Body of pancreas (tissue), 4 donors: ENCODE measurements around the gene APBA2. TPM values are rescaled to one million over a fixed set of nuclear protein-coding genes. Genes with fewer than 3 reads are reported as not detected.

Experiments used
- ATAC-seq: fragments of 150-250 bp; one replicate; pipeline ENCODE4 v1.9.1; 2016
- DNase-seq, 4 donors: peaks; one replicate each; pipeline ENCODE4 v3.0.0-alpha.2; 2019
- H3K27ac ChIP-seq, 4 donors: fragments of 200-600 bp; sonication (generic); 1 replicate in 3 of 4; 2 replicates in 1 of 4; pipeline versions ENCODE4 v1.5.1 to v1.6.1; 2016 to 2019; ENCODE audit warnings: mild to moderate bottlenecking in 1 of 4, mixed read lengths in 1 of 4, moderate library complexity in 1 of 4
- H3K27me3 ChIP-seq, 2 donors: fragments of 200-600 bp; sonication (generic); one replicate each; pipeline ENCODE4 v1.6.0; 2016; ENCODE audit warnings: mild to moderate bottlenecking in 1 of 2
- H3K36me3 ChIP-seq, 2 donors: fragments of 200-600 bp; sonication (generic); replicated peaks in 1 of 2; 2 replicates each; pipeline ENCODE4 v1.5.1; 2016; ENCODE audit warnings: low read depth in 2 of 2; ENCODE audit not compliant: insufficient read depth in 1 of 2
- H3K4me1 ChIP-seq: fragments of 200-600 bp; sonication (generic); one replicate; pipeline ENCODE4 v1.6.0; 2016
- H3K4me3 ChIP-seq, 2 donors: fragments of 200-600 bp; sonication (generic); 1 replicate in 1 of 2; 2 replicates in 1 of 2; pipeline ENCODE4 v1.5.1; 2016 to 2019
- H3K9me3 ChIP-seq, 3 donors: fragments of 200-600 bp; sonication (generic); 1 replicate in 2 of 3; 2 replicates in 1 of 3; pipeline ENCODE4 v1.5.1; 2016
- CTCF ChIP-seq, 7 experiments: fragments of 450-650 bp in 4 of 7; fragments of 200-600 bp in 3 of 7; sonication (generic) in 3 of 7; IDR thresholded peaks; one replicate each; pipeline ENCODE4 v1.5.1; 2016 to 2019; ENCODE audit warnings: antibody characterized with exemption in 7 of 7
- POLR2A ChIP-seq, 3 donors: fragments of 450-650 bp; IDR thresholded peaks; one replicate each; pipeline ENCODE4 v1.6.1; 2016; ENCODE audit warnings: antibody characterized with exemption in 3 of 3, mild to moderate bottlenecking in 2 of 3
- WGBS, 2 donors: methylation state at CpG; one replicate each; pipeline ENCODE4 v1.1.5; 2017; 5-methylcytosine and 5-hydroxymethylcytosine counted together
- intact Hi-C: fragments of 100-400 bp; cut with DNase I; formaldehyde crosslinking; loops from one replicate; pipeline ENCODE4 v1.15.1; 2023
- total RNA-seq, 2 donors: library from RNA; depleted of rRNA; stranded (reverse); fragments of >200 nt; gene quantifications; one replicate each; pipeline ENCODE4 v1.1.0, GENCODE V29; 2016

The APBA2 gene
- total RNA-seq, 2 donors from 2014 or later: 13.2 to 29.0 TPM

GRCh38 chr15:28978661-28979060 is 92.9 kb downstream of the APBA2 start:
- no peak for DNase-seq
- no peak overlapping the region for H3K27ac ChIP-seq
- H3K4me3 ChIP-seq: no peak overlapping the region
- WGBS, 2 donors: 78 to 83% methylated on average over 2 to 3 of the region's 3 CpGs
- H3K4me1 ChIP-seq: no peaks in the 10 kb centered on the region
- intact Hi-C loops: no loop called here
- H3K9me3 ChIP-seq: no peaks in the 10 kb centered on the region
- TF ChIP-seq CTCF (IDR thresholded peaks at IDR 0.05) (no peak), POLR2A (IDR thresholded peaks at IDR 0.05) (no peak)
- ATAC-seq: no peak
- H3K36me3 ChIP-seq: no peaks in the 10 kb centered on the region
- H3K27me3 ChIP-seq: no peaks in the 10 kb centered on the region

GRCh38 chr15:28979208-28979841 is 93.6 kb downstream of the APBA2 start:
- H3K27me3 ChIP-seq: no peaks in the 10 kb centered on the region

GRCh38 chr15:28980709-28981350 is 95.1 kb downstream of the APBA2 start:
- ATAC-seq: no peak
- Histone ChIP-seq H3K36me3 (no peaks in the 10 kb centered on the region), H3K9me3 (no peaks in the 10 kb centered on the region), H3K27ac (no peak overlapping the region), H3K4me1 (no peaks in the 10 kb centered on the region), H3K27me3 (no peaks in the 10 kb centered on the region), H3K4me3 (no peak overlapping the region)
- intact Hi-C loops: no loop called here
- WGBS, 2 donors: 81 to 91% methylated on average over 3 of the region's 3 CpGs
- TF ChIP-seq CTCF (IDR thresholded peaks at IDR 0.05) (no peak), POLR2A (IDR thresholded peaks at IDR 0.05) (no peak)
- no peak for DNase-seq

More at GRCh38 chr15:28979208-28979841, 93.6 kb downstream of the APBA2 start:
- H3K9me3 ChIP-seq: no peaks in the 10 kb centered on the region
- no peak for DNase-seq
- WGBS, 2 donors: 75 to 92% methylated on average over 12 to 13 of the region's 13 CpGs
- H3K4me3 ChIP-seq: no peak overlapping the region
- H3K36me3 ChIP-seq: no peaks in the 10 kb centered on the region
- no peak for ATAC-seq
- H3K27ac ChIP-seq: no peak overlapping the region
- H3K4me1 ChIP-seq: no peaks in the 10 kb centered on the region
- intact Hi-C loops: no loop called here
- TF ChIP-seq CTCF (IDR thresholded peaks at IDR 0.05) (no peak), POLR2A (IDR thresholded peaks at IDR 0.05) (no peak)

GRCh38 chr15:28981351-28981720 is 95.6 kb downstream of the APBA2 start:
- H3K27me3 ChIP-seq: no peaks in the 10 kb centered on the region
- H3K4me1 ChIP-seq: no peaks in the 10 kb centered on the region
- no peaks in the 10 kb centered on the region for H3K36me3 ChIP-seq
- intact Hi-C loops: no loop called here
- H3K27ac ChIP-seq: no peak overlapping the region
- TF ChIP-seq POLR2A (IDR thresholded peaks at IDR 0.05) (no peak), CTCF (IDR thresholded peaks at IDR 0.05) (no peak)
- DNase-seq: no peak
- H3K9me3 ChIP-seq: no peaks in the 10 kb centered on the region
- ATAC-seq: no peak
- no peak overlapping the region for H3K4me3 ChIP-seq

- intact Hi-C loops: no loop called here
- Histone ChIP-seq H3K4me1 (no peaks in the 10 kb centered on the region), H3K36me3 (no peaks in the 10 kb centered on the region), H3K27ac (no peak overlapping the region), H3K4me3 (no peak overlapping the region), H3K27me3 (no peaks in the 10 kb centered on the region), H3K9me3 (no peaks in the 10 kb centered on the region)
- TF ChIP-seq CTCF (IDR thresholded peaks at IDR 0.05) (no peak), POLR2A (IDR thresholded peaks at IDR 0.05) (no peak)
- 83 to 93% methylated on average over 4 of the region's 4 CpGs for WGBS, 2 donors
- ATAC-seq (no peak), DNase-seq (no peak)
Measured at GRCh38 chr15:28981921-28982320, 96.1 kb downstream of the APBA2 start.
